Mesothelial cell of epicardium (in vitro differentiated cells): ENCODE results near the gene HSPA2. TPM values are rescaled to one million over a fixed set of nuclear protein-coding genes. Genes with fewer than 3 reads are reported as not detected.
A peak's percentile ranks its signal among the peaks of the same experiment; 100 is the strongest.
"Not testable (repeated sequence)": the region's sequence is repeated elsewhere in the genome, so short reads cannot be mapped to it uniquely, and the experiment has no call there.

Experiments used
- DNase-seq, 2 experiments: peaks; one replicate each; pipeline ENCODE4 v3.0.0; 2021; ENCODE audit warnings: low spot score in 2 of 2; ENCODE audit not compliant: unreplicated experiment in 2 of 2
- H3K27ac Mint-ChIP-seq: 2 replicates; pipeline ENCODE4 v1.8.0; 2021; ENCODE audit warnings: mixed read lengths
- H3K27me3 Mint-ChIP-seq: 2 replicates; pipeline ENCODE4 v1.8.0; 2021; ENCODE audit warnings: low read depth, mixed read lengths
- H3K36me3 Mint-ChIP-seq: 2 replicates; pipeline ENCODE4 v1.8.0; 2021; ENCODE audit warnings: mixed read lengths
- H3K4me1 Mint-ChIP-seq: 2 replicates; pipeline ENCODE4 v1.8.0; 2021; ENCODE audit warnings: mixed read lengths
- H3K4me3 Mint-ChIP-seq: 2 replicates; pipeline ENCODE4 v1.8.0; 2021; ENCODE audit warnings: mild to moderate bottlenecking, moderate library complexity, mixed read lengths
- H3K9me3 Mint-ChIP-seq: 2 replicates; pipeline ENCODE4 v1.8.0; 2021; ENCODE audit warnings: mixed read lengths
- total RNA-seq: library from RNA; stranded (reverse); gene quantifications from 3 replicates; pipeline ENCODE4 v1.2.1, GENCODE V29; 2021
- TF ChIP-seq, protein P1 (sequence below): fragments of 200-600 bp; sonication (generic); IDR thresholded peaks from one replicate; pipeline ENCODE4 v1.5.0; 2021; ENCODE audit warnings: antibody characterized with exemption; ENCODE audit not compliant: unreplicated experiment

The HSPA2 gene
- total RNA-seq, 1 donor from 2014 or later: 10.1 TPM

DNA sequence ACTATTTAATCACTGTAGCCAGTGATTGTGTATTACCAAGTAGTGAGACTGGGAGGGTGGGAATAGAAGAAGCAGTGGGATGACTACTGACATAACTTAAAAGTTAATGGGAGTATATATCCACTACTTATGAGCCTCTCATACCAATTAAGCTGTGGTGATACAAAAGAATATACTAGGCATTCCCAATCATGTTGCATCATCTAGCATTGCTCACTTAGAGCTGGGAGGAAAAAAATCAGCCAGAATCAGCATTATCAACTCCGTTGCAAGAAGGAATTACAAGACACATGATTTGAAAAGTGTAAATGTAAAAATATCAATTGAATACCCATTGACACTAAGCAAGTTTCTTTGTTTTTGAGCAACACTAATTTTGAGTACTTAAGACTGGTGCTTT is 8.5 kb downstream of the HSPA2 start:
- Mint-ChIP-seq H3K27ac (no peak overlapping the region), H3K4me1 (peaks cover 18% of the 10 kb centered on the region), H3K4me3 (peak overlapping the region; percentile 11), H3K36me3 (no peaks in the 10 kb centered on the region), H3K27me3 (peaks cover 1% of the 10 kb centered on the region), H3K9me3 (no peaks in the 10 kb centered on the region)
- no peak for DNase-seq
- TF ChIP-seq, protein P1, sequence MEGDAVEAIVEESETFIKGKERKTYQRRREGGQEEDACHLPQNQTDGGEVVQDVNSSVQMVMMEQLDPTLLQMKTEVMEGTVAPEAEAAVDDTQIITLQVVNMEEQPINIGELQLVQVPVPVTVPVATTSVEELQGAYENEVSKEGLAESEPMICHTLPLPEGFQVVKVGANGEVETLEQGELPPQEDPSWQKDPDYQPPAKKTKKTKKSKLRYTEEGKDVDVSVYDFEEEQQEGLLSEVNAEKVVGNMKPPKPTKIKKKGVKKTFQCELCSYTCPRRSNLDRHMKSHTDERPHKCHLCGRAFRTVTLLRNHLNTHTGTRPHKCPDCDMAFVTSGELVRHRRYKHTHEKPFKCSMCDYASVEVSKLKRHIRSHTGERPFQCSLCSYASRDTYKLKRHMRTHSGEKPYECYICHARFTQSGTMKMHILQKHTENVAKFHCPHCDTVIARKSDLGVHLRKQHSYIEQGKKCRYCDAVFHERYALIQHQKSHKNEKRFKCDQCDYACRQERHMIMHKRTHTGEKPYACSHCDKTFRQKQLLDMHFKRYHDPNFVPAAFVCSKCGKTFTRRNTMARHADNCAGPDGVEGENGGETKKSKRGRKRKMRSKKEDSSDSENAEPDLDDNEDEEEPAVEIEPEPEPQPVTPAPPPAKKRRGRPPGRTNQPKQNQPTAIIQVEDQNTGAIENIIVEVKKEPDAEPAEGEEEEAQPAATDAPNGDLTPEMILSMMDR: no peak

- Mint-ChIP-seq H3K27me3 (peaks cover 1% of the 10 kb centered on the region), H3K9me3 (no peaks in the 10 kb centered on the region), H3K4me3 (peak within 1 kb of the TSS; percentile 62), H3K27ac (no peak within 1 kb of the TSS), H3K36me3 (no peaks in the 10 kb centered on the region), H3K4me1 (peaks cover 14% of the 10 kb centered on the region)
- DNase-seq: no peak
- TF ChIP-seq, protein P1: no peak
Observed at GRCh38 chr14:64549791-64550620, 9.5 kb downstream of the HSPA2 start, which contains the start of gene PPP1R36. TSS of gene PPP1R36 (plus strand) at chr14:64549961. CDS start at chr14:64549998, 37 bp downstream.

GRCh38 chr14:64550621-64551333 is 10.2 kb downstream of the HSPA2 start:
- H3K36me3 Mint-ChIP-seq: no peaks in the 10 kb centered on the region
- H3K4me1 Mint-ChIP-seq: peaks cover 13% of the 10 kb centered on the region
- peak overlapping the region; percentile 62 for H3K4me3 Mint-ChIP-seq
- H3K27me3 Mint-ChIP-seq: peaks cover 1% of the 10 kb centered on the region
- no peak for DNase-seq
- no peaks in the 10 kb centered on the region for H3K9me3 Mint-ChIP-seq
- TF ChIP-seq, protein P1: no peak
- H3K27ac Mint-ChIP-seq: no peak overlapping the region

GRCh38 chr14:64554556-64554955 is 14.0 kb downstream of the HSPA2 start:
- H3K4me3 Mint-ChIP-seq: no peak overlapping the region
- H3K27ac Mint-ChIP-seq: no peak overlapping the region
- H3K4me1 Mint-ChIP-seq: peaks cover 10% of the 10 kb centered on the region
- H3K9me3 Mint-ChIP-seq: no peaks in the 10 kb centered on the region
- DNase-seq: no peak
- H3K27me3 Mint-ChIP-seq: peaks cover 1% of the 10 kb centered on the region
- TF ChIP-seq, protein P1: no peak
- no peaks in the 10 kb centered on the region for H3K36me3 Mint-ChIP-seq

DNA sequence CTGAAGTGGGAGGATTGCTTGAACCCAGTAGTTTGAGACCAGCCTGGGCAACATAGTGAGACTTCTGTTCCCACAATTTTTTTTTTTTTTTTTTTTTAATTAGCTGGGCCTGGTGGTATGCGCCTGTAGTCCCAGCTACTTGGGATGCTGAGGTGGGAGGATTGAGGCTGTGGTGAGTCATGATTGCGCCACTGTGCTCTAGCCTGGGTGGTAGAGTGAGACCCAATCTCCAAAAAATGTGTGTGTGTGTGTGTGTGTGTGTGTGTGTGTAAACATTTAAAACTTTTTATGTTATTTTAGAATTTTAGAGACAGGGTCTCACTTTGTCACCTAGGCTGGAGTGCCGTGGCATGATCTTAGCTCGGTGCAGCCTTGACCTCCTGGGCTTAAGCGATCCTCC is 16.0 kb downstream of the HSPA2 start:
- Mint-ChIP-seq H3K4me3 (no peak overlapping the region), H3K27me3 (no peaks in the 10 kb centered on the region), H3K4me1 (peaks cover 5% of the 10 kb centered on the region), H3K9me3 (no peaks in the 10 kb centered on the region), H3K27ac (no peak overlapping the region), H3K36me3 (no peaks in the 10 kb centered on the region)
- TF ChIP-seq, protein P1: no peak
- no peak for DNase-seq

- H3K9me3 Mint-ChIP-seq, H3K36me3 Mint-ChIP-seq, DNase-seq, H3K27me3 Mint-ChIP-seq, H3K4me3 Mint-ChIP-seq, H3K27ac Mint-ChIP-seq: not testable (repeated sequence)
- peaks cover 12% of the 10 kb centered on the region for H3K4me1 Mint-ChIP-seq
Observed at GRCh38 chr14:64558216-64558615, 17.7 kb downstream of the HSPA2 start.
